Measurements from ENCODE around the gene TLK1. TPM values are rescaled to one million over a fixed set of nuclear protein-coding genes. Genes with fewer than 3 reads are reported as not detected.

Gene TLK1
- total RNA-seq, 2 donors from 2014 or later, result 27.8 to 62.4 TPM

GRCh38 chr2:171036532-171036931 lies 124.2 kb downstream of the TLK1 start:
- no peaks in the 10 kb centered on the region for H3K27me3 ChIP-seq (replicated peaks; ENCODE audit: insufficient read depth)
- H3K9me3 ChIP-seq, result no peaks in the 10 kb centered on the region
- H3K36me3 ChIP-seq, result peaks cover 3% of the 10 kb centered on the region
- no peak for ATAC-seq (ENCODE audit: insufficient number of reproducible peaks, low FRiP score, low read depth)
- no peak for TF ChIP-seq CTCF (IDR thresholded peaks at IDR 0.05)
- no peak overlapping the region for H3K4me3 ChIP-seq
- DNase-seq (ENCODE audit: low spot score), result no peak
- H3K4me1 ChIP-seq (ENCODE audit: control insufficient read depth in 1 of 2, low read depth in 2 of 2), result no peaks in the 10 kb centered on the region
- no peak overlapping the region for H3K27ac ChIP-seq

GRCh38 chr2:171034315-171034714 lies 126.4 kb downstream of the TLK1 start:
- no peak for TF ChIP-seq CTCF (IDR thresholded peaks at IDR 0.05)

GRCh38 chr2:171025214-171025613 lies 135.5 kb downstream of the TLK1 start:
- no peak overlapping the region for H3K4me3 ChIP-seq
- no peaks in the 10 kb centered on the region for H3K4me1 ChIP-seq (ENCODE audit: control insufficient read depth in 1 of 2, low read depth in 2 of 2)
- H3K27ac ChIP-seq, result no peak overlapping the region
- DNase-seq (ENCODE audit: low spot score) (no peak), ATAC-seq (ENCODE audit: insufficient number of reproducible peaks, low FRiP score, low read depth) (no peak)
- H3K9me3 ChIP-seq, result no peaks in the 10 kb centered on the region
- TF ChIP-seq CTCF (IDR thresholded peaks at IDR 0.05), result no peak
- H3K27me3 ChIP-seq (replicated peaks; ENCODE audit: insufficient read depth), result no peaks in the 10 kb centered on the region
- H3K36me3 ChIP-seq, result peaks cover 6% of the 10 kb centered on the region

More at GRCh38 chr2:171034315-171034714, 126.4 kb downstream of the TLK1 start:
- Histone ChIP-seq H3K36me3 (no peaks in the 10 kb centered on the region), H3K9me3 (no peaks in the 10 kb centered on the region), H3K4me1 (ENCODE audit: control insufficient read depth in 1 of 2, low read depth in 2 of 2) (no peaks in the 10 kb centered on the region), H3K27me3 (replicated peaks; ENCODE audit: insufficient read depth) (no peaks in the 10 kb centered on the region), H3K27ac (no peak overlapping the region), H3K4me3 (no peak overlapping the region)
- no peak for ATAC-seq (ENCODE audit: insufficient number of reproducible peaks, low FRiP score, low read depth)
- no peak for DNase-seq (ENCODE audit: low spot score)

GRCh38 chr2:171018522-171018921 lies 142.2 kb downstream of the TLK1 start:
- Histone ChIP-seq H3K9me3 (no peaks in the 10 kb centered on the region), H3K27ac (no peak overlapping the region), H3K36me3 (peaks cover 14% of the 10 kb centered on the region), H3K4me3 (no peak overlapping the region), H3K27me3 (replicated peaks; ENCODE audit: insufficient read depth) (no peaks in the 10 kb centered on the region), H3K4me1 (ENCODE audit: control insufficient read depth in 1 of 2, low read depth in 2 of 2) (no peaks in the 10 kb centered on the region)
- TF ChIP-seq CTCF (IDR thresholded peaks at IDR 0.05), result no peak
- ATAC-seq (ENCODE audit: insufficient number of reproducible peaks, low FRiP score, low read depth) (no peak), DNase-seq (ENCODE audit: low spot score) (no peak)

- H3K27ac ChIP-seq, result no peak overlapping the region
- TF ChIP-seq CTCF (IDR thresholded peaks at IDR 0.05), result no peak
- no peak for ATAC-seq (ENCODE audit: insufficient number of reproducible peaks, low FRiP score, low read depth)
- DNase-seq (ENCODE audit: low spot score), result no peak
- H3K36me3 ChIP-seq, result peaks cover 9% of the 10 kb centered on the region
- H3K27me3 ChIP-seq (replicated peaks; ENCODE audit: insufficient read depth), result no peaks in the 10 kb centered on the region
- no peaks in the 10 kb centered on the region for H3K4me1 ChIP-seq (ENCODE audit: control insufficient read depth in 1 of 2, low read depth in 2 of 2)
- no peak overlapping the region for H3K4me3 ChIP-seq
- H3K9me3 ChIP-seq, result no peaks in the 10 kb centered on the region
Measured at GRCh38 chr2:171016125-171016524, 144.6 kb downstream of the TLK1 start.
